ENCODE results near the gene MLF2.
A peak's percentile ranks its signal among the peaks of the same experiment; 100 is the strongest.
"Not testable (repeated sequence)": the region's sequence is repeated elsewhere in the genome, so short reads cannot be mapped to it uniquely, and the experiment has no call there.

MLF2 gene

DNA sequence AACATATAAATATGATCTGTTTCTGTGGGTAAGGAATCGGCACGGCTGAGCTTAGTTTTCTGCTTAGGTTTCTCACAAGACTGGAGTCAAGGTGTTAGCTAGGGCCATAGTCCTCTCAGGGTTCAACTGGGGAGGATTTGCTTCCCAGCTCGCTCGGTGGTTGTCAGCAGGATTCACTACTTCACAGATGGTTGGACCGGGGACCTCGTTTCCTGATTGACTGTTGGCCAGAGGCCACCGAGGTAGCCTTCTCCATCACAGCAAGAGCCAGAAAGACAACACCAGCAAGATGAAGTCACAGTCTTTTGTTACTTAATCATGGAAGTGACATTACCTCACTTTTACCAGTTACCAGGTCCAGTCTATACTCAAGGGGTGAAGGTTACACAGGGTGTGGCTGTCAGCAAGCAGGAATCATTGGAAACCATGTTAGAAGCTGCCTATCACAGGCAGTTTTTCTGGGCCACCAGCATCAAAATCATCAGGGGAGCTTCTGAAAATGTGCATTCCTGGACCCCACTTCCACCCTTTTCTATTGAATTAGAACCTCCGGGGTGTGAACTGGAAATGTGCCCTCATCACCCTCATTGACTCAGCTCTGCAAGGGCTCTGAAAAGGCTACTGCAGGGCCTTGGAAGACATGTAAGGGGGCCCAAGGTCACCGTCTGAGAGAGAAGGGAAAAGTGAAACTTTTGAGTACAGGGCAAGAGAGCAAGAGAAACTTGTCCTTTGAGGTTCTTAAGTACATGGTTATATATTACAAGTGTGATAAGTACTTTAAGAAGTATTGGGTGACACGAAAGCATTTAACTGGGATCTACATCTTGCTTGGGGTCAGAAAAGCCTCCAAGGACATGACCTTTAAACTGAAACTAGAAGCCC lies 18.2 kb downstream of the MLF2 start:
- DNase-seq (ENCODE audit: low spot score) = no peak

GRCh38 chr12:6730169-6730568 lies 22.8 kb downstream of the MLF2 start:
- no peak for DNase-seq (ENCODE audit: low spot score)

- DNase-seq (ENCODE audit: low spot score) = no peak
Observed at GRCh38 chr12:6729186-6729585, 23.8 kb downstream of the MLF2 start.

GRCh38 chr12:6725350-6725749 lies 27.6 kb downstream of the MLF2 start:
- no peak for DNase-seq (ENCODE audit: low spot score)

GRCh38 chr12:6724409-6724797 lies 28.5 kb downstream of the MLF2 start:
- peak; percentile 68 for DNase-seq (ENCODE audit: low spot score)

DNA sequence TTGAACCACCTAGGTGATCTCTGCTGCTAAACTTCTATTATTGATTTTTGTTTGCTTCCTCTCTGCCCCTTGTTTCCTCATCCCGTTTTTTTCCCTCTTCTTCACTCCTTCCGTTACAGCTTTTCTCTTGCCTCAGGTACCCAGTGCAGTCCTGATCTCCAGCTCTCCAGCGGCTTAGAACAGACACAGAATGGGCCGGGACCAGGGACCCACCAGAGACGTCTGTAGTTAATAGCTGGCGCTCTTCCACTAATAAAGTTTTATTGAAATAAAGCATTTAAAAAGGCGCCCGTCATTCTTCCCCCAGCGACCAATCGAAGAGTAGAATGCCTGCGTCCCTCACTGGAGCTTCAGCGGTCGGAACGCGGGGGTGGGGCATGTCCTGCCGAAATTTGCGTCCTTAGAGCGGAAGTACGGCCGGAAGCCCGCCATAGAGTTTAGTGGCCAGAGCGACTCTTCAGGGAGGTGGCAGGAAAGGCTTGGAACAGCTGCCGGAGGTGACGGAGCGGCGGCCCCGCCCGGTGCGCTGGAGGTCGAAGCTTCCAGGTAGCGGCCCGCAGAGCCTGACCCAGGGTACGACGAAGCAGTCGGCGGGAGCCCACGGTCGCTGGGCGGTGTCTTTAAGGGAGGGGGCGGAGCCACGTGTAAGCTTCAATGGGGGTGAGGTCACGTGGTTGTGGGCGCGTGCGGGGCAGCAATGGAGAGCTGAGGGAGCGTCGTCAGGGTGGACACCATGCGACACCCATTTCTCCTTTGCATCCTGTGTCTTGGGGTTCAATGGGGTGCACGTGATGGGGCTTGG lies 29.1 kb downstream of the MLF2 start, which contains the start of gene COPS7A:
Gene COPS7A (plus strand): TSS at position 440 of the 802 bp plus-strand sequence. CDS start 611 bp downstream, outside the sequence.
- DNase-seq (ENCODE audit: low spot score) = peak; percentile 99

DNA sequence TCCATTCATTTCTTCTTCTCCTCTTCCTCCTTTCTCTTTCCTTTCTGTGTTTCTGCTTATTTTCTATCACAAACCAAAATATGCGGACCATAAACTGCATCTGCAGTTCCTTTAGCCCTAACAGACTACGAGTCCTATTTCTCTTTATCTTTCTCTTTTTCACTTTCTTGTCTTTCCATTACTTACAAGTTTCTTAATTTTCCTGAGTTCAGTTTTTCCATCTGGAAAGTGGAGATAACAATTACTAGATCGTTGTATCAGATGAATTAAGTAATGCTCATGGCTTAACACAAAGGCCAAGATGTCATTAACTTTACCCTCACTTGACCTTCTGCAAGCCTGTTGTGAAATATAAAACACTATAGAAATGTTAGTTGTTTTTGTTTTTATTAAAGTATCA lies 30.1 kb downstream of the MLF2 start:
- no peak for DNase-seq (ENCODE audit: low spot score)

- DNase-seq (ENCODE audit: low spot score) = no peak
Observed at GRCh38 chr12:6716874-6717437, 36.0 kb downstream of the MLF2 start.

GRCh38 chr12:6716031-6716873 lies 36.7 kb downstream of the MLF2 start:
- not testable (repeated sequence) for DNase-seq (ENCODE audit: low spot score)

DNA sequence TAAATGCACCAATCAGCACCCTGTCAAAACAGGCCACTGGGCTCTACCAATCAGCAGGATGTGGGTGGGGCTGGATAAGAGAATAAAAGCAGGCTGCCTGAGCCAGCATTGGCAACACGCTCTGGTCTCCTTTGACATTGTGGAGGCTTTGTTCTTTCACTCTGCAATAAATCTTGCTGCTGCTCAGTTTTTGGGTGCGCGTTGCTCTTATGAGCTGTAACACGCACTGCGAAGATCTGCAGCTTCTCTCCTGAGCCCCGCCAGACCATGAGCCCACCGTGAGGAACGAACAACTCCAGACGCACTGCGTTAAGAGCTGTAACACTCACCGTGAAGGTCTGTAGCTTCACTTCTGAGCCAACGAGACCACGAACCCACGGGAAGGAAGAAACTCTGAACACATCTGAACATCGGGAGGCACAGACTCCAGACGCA lies 44.0 kb downstream of the MLF2 start:
- no peak for DNase-seq (ENCODE audit: low spot score)

- not testable (repeated sequence) for DNase-seq (ENCODE audit: low spot score)
Observed at GRCh38 chr12:6708351-6708750, 44.6 kb downstream of the MLF2 start.

DNA sequence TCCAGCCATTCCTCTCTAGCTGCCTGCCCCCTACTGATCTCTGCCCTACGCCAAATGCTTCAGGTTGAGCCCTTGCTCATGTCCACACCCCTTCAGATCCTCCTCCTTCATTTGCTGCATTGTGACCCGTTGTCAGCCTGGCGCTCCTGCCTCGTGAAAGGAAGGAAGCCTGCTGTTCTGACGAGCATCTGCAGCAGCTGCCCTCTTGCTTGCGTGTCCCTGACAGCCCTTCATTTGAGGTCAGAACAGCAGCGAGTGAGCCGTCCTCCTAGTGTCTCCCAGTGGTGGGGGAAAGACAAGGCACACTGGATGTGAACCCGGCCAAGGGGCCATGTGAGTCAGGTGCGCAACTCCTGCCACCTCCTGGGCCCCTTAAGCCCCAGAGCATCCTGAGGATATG lies 49.3 kb downstream of the MLF2 start:
- no peak for DNase-seq (ENCODE audit: low spot score)

DNA sequence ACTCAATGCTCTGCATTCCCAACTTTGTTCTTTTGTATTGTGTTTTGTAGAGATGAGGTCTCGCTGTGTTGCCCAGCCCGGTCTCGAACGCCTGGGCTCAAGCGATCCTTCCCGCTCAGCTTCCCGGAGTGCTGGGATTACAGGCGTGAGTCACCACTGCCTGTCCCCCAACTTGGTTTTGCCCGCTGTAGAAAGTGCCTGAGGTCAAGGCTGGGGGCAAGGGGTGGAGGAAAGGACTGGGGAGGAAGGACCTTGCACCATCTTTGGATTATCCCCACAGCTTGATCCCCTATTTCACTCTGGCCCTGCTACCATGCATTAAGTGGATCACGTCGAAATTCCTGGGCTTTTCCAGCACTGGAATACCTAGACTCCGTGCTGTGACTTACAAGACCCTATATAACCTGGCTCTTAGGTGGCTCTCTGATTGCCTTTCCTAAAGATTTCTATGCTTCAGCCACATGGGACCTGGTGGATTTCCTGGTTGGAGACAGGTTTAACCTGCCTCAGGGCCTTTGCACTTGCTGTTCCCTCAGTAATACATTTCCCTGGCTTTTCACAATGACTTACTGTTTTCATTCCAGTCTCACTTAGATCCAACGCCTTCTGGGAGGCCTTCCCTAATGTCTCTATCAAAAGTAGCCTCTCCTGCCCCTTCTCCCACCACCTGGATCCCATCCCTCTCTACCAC lies 51.7 kb downstream of the MLF2 start:
- no peak for DNase-seq (ENCODE audit: low spot score)

GRCh38 chr12:6700646-6701051 lies 52.3 kb downstream of the MLF2 start, which contains the start of gene PIANP:
TSS of gene PIANP (minus strand) at chr12:6700815. CDS start at chr12:6698061, 2,754 bp downstream.
- DNase-seq (ENCODE audit: low spot score) = no peak

GRCh38 chr12:6699989-6700645 lies 52.8 kb downstream of the MLF2 start:
- no peak for DNase-seq (ENCODE audit: low spot score)

DNA sequence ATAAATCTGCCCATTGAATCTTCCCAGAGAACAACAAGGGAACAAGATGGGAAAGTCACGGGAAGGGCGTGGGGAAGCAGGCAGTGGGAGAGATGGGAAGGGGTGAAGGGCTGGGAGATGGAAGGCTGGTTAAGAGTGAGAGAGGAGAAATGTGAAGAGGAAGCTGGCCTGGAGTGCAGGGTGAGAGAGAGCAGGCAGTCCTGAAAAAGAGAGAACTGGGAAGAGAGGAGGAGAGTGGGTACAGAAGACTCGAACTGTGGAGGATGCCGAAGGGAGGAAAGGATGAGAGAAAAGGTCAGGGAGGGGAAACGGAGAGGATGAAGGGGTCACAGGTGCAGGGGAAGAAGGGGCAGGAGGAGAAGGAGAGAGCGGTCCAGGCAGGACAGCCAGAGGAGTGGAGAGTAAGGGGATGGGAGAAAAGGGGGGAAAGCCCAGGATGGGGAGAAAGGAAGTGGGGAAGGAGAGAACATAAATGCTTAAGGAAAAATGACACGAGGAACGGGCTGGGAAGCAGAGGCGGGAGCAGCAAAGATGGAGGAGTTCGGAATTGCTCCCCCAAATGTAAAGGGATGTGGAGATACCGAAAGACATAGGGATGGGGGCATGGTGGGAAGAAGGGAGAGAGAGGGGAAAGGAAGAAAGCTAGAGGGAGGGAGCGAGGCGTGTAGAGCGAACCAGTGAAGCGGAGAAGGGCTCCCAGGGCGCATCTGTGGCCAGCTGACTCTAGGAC lies 53.5 kb downstream of the MLF2 start:
- no peak for DNase-seq (ENCODE audit: low spot score)

DNA sequence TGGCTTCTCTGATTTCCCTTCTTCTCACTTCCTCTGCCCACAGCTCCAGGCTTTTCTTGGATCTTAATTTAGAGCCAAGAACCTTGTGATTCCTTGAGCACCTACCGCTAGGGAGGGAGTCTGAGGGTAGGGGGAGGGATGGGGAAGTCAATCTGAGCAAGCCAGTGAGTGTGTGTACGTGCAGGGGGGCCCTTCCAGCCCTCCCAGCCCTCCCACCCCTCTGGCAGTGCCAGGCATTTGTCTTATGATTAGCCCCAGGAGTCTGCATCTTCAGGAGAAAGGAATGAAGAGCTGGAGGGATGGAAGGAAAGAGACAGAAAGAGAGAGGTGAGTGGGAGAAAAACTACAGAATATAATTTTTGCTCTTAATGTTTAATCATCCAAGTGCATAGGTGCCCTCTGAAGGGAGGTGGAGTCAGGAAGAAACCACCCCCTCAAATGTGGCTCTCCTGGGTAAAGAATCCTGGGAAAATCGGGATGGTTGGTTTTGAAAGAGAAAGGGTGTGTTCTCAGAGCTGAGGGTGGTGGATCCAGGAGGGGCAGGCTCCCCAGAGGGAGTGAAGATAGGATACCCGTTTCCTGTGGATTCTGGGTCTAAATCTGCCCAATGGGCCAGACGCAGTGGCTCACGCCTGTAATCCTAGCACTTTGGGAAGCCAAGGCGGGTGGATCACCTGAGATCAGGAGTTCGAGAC lies 54.4 kb downstream of the MLF2 start:
- no peak for DNase-seq (ENCODE audit: low spot score)

Data from RKO (cell line).